Suprapubic skin (tissue), 3 donors: ENCODE results near the gene CSMD2.

ENCODE experiments used
- POLR2AphosphoS5 ChIP-seq, 3 donors: sonication (generic); formaldehyde crosslinking; IDR thresholded peaks; one replicate each; pipeline ENCODE4 v1.6.1; 2017; ENCODE audit warnings: antibody characterized with exemption in 3 of 3
- TF ChIP-seq, protein P1 (sequence below), 2 donors: fragments of 200-600 bp in 1 of 2; fragments of 450-650 bp in 1 of 2; sonication (generic) in 1 of 2; IDR thresholded peaks; one replicate each; pipeline ENCODE4 v1.5.1; 2016 to 2019; ENCODE audit warnings: antibody characterized with exemption in 2 of 2, mild to moderate bottlenecking in 1 of 2, moderate library complexity in 1 of 2

DNA sequence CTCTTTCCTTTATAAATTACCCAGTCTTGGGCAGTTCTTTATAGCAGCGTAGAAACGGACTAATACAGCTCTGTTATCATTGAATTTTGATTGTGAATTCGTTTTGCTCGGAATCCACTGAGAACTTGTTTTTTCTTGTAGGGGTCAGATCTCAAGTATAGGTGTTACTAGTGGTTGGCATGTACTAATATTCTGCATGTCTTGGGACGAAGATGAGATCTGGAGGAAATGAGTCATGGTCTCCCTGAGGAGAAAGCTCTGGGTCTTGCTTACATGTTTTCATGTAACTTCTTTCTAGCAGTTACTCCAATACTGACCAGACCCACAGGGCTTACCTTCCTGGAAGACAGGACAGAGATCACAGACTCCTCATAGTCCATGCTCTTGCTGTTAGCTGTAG lies 662.3 kb downstream of the CSMD2 start:
- TF ChIP-seq, protein P1, sequence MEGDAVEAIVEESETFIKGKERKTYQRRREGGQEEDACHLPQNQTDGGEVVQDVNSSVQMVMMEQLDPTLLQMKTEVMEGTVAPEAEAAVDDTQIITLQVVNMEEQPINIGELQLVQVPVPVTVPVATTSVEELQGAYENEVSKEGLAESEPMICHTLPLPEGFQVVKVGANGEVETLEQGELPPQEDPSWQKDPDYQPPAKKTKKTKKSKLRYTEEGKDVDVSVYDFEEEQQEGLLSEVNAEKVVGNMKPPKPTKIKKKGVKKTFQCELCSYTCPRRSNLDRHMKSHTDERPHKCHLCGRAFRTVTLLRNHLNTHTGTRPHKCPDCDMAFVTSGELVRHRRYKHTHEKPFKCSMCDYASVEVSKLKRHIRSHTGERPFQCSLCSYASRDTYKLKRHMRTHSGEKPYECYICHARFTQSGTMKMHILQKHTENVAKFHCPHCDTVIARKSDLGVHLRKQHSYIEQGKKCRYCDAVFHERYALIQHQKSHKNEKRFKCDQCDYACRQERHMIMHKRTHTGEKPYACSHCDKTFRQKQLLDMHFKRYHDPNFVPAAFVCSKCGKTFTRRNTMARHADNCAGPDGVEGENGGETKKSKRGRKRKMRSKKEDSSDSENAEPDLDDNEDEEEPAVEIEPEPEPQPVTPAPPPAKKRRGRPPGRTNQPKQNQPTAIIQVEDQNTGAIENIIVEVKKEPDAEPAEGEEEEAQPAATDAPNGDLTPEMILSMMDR (IDR thresholded peaks at IDR 0.05), result no peak
- TF ChIP-seq POLR2AphosphoS5 (IDR thresholded peaks at IDR 0.05), result no peak
